ENCODE measurements around the gene DNAJC6.

The DNAJC6 gene

GRCh38 chr1:65334081-65334480 lies 24.7 kb downstream of the DNAJC6 start:
- Histone ChIP-seq H3K4me1 (ENCODE audit: control insufficient read depth, insufficient read depth, low read length) (peaks cover 13% of the 10 kb centered on the region), H3K36me3 (ENCODE audit: insufficient read depth, low read length) (no peaks in the 10 kb centered on the region), H3K4me2 (ENCODE audit: low read length) (no peak overlapping the region), H3K27me3 (ENCODE audit: control insufficient read depth, insufficient read depth, low read length) (no peaks in the 10 kb centered on the region), H3K4me3 (ENCODE audit: low read length) (no peak overlapping the region), H3K9me3 (replicated peaks; ENCODE audit: low read length) (no peaks in the 10 kb centered on the region), H3K9ac (ENCODE audit: low read depth, low read length) (no peak overlapping the region)

GRCh38 chr1:65339866-65340468 lies 30.6 kb downstream of the DNAJC6 start:
- Histone ChIP-seq H3K4me1 (ENCODE audit: control insufficient read depth, insufficient read depth, low read length) (peaks cover 11% of the 10 kb centered on the region), H3K4me3 (ENCODE audit: low read length) (no peak overlapping the region), H3K4me2 (ENCODE audit: low read length) (no peak overlapping the region), H3K9ac (ENCODE audit: low read depth, low read length) (no peak overlapping the region), H3K9me3 (replicated peaks; ENCODE audit: low read length) (no peaks in the 10 kb centered on the region), H3K36me3 (ENCODE audit: insufficient read depth, low read length) (no peaks in the 10 kb centered on the region), H3K27me3 (ENCODE audit: control insufficient read depth, insufficient read depth, low read length) (no peaks in the 10 kb centered on the region)

- no peaks in the 10 kb centered on the region for H3K36me3 ChIP-seq (ENCODE audit: insufficient read depth, low read length)
- no peaks in the 10 kb centered on the region for H3K27me3 ChIP-seq (ENCODE audit: control insufficient read depth, insufficient read depth, low read length)
- H3K4me3 ChIP-seq (ENCODE audit: low read length) = no peak overlapping the region
- H3K4me1 ChIP-seq (ENCODE audit: control insufficient read depth, insufficient read depth, low read length) = peaks cover 11% of the 10 kb centered on the region
- no peak overlapping the region for H3K9ac ChIP-seq (ENCODE audit: low read depth, low read length)
- no peak overlapping the region for H3K4me2 ChIP-seq (ENCODE audit: low read length)
- no peaks in the 10 kb centered on the region for H3K9me3 ChIP-seq (replicated peaks; ENCODE audit: low read length)
Observed at GRCh38 chr1:65341381-65341780, 32.0 kb downstream of the DNAJC6 start.

GRCh38 chr1:65343286-65343685 lies 33.9 kb downstream of the DNAJC6 start:
- Histone ChIP-seq H3K4me3 (ENCODE audit: low read length) (no peak overlapping the region), H3K27me3 (ENCODE audit: control insufficient read depth, insufficient read depth, low read length) (no peaks in the 10 kb centered on the region)

GRCh38 chr1:65344171-65344814 lies 35.0 kb downstream of the DNAJC6 start:
- Histone ChIP-seq H3K9me3 (replicated peaks; ENCODE audit: low read length) (no peaks in the 10 kb centered on the region), H3K4me1 (ENCODE audit: control insufficient read depth, insufficient read depth, low read length) (peaks cover 11% of the 10 kb centered on the region), H3K4me2 (ENCODE audit: low read length) (no peak overlapping the region), H3K9ac (ENCODE audit: low read depth, low read length) (no peak overlapping the region), H3K4me3 (ENCODE audit: low read length) (no peak overlapping the region), H3K27me3 (ENCODE audit: control insufficient read depth, insufficient read depth, low read length) (no peaks in the 10 kb centered on the region), H3K36me3 (ENCODE audit: insufficient read depth, low read length) (no peaks in the 10 kb centered on the region)

More at GRCh38 chr1:65343286-65343685, 33.9 kb downstream of the DNAJC6 start:
- peaks cover 11% of the 10 kb centered on the region for H3K4me1 ChIP-seq (ENCODE audit: control insufficient read depth, insufficient read depth, low read length)
- no peaks in the 10 kb centered on the region for H3K9me3 ChIP-seq (replicated peaks; ENCODE audit: low read length)
- no peaks in the 10 kb centered on the region for H3K36me3 ChIP-seq (ENCODE audit: insufficient read depth, low read length)
- H3K4me2 ChIP-seq (ENCODE audit: low read length) = no peak overlapping the region
- no peak overlapping the region for H3K9ac ChIP-seq (ENCODE audit: low read depth, low read length)

- Histone ChIP-seq H3K4me2 (ENCODE audit: low read length) (no peak overlapping the region), H3K9ac (ENCODE audit: low read depth, low read length) (no peak overlapping the region), H3K27me3 (ENCODE audit: control insufficient read depth, insufficient read depth, low read length) (no peaks in the 10 kb centered on the region), H3K9me3 (replicated peaks; ENCODE audit: low read length) (no peaks in the 10 kb centered on the region), H3K36me3 (ENCODE audit: insufficient read depth, low read length) (no peaks in the 10 kb centered on the region), H3K4me1 (ENCODE audit: control insufficient read depth, insufficient read depth, low read length) (peaks cover 3% of the 10 kb centered on the region), H3K4me3 (ENCODE audit: low read length) (no peak overlapping the region)
Observed at GRCh38 chr1:65346190-65346589, 36.8 kb downstream of the DNAJC6 start.

GRCh38 chr1:65355031-65355712 lies 45.8 kb downstream of the DNAJC6 start:
- H3K4me1 ChIP-seq (ENCODE audit: control insufficient read depth, insufficient read depth, low read length) = no peaks in the 10 kb centered on the region
- H3K9me3 ChIP-seq (replicated peaks; ENCODE audit: low read length) = no peaks in the 10 kb centered on the region
- H3K27me3 ChIP-seq (ENCODE audit: control insufficient read depth, insufficient read depth, low read length) = no peaks in the 10 kb centered on the region
- no peak overlapping the region for H3K4me2 ChIP-seq (ENCODE audit: low read length)
- H3K4me3 ChIP-seq (ENCODE audit: low read length) = no peak overlapping the region
- H3K9ac ChIP-seq (ENCODE audit: low read depth, low read length) = no peak overlapping the region
- no peaks in the 10 kb centered on the region for H3K36me3 ChIP-seq (ENCODE audit: insufficient read depth, low read length)

GRCh38 chr1:65357291-65357960 lies 48.1 kb downstream of the DNAJC6 start:
- no peak overlapping the region for H3K4me2 ChIP-seq (ENCODE audit: low read length)
- no peak overlapping the region for H3K9ac ChIP-seq (ENCODE audit: low read depth, low read length)

GRCh38 chr1:65359888-65360287 lies 50.5 kb downstream of the DNAJC6 start:
- Histone ChIP-seq H3K4me1 (ENCODE audit: control insufficient read depth, insufficient read depth, low read length) (no peaks in the 10 kb centered on the region), H3K4me3 (ENCODE audit: low read length) (no peak overlapping the region), H3K4me2 (ENCODE audit: low read length) (no peak overlapping the region), H3K9ac (ENCODE audit: low read depth, low read length) (no peak overlapping the region), H3K36me3 (ENCODE audit: insufficient read depth, low read length) (no peaks in the 10 kb centered on the region), H3K27me3 (ENCODE audit: control insufficient read depth, insufficient read depth, low read length) (no peaks in the 10 kb centered on the region), H3K9me3 (replicated peaks; ENCODE audit: low read length) (no peaks in the 10 kb centered on the region)

More at GRCh38 chr1:65357291-65357960, 48.1 kb downstream of the DNAJC6 start:
- Histone ChIP-seq H3K9me3 (replicated peaks; ENCODE audit: low read length) (no peaks in the 10 kb centered on the region), H3K27me3 (ENCODE audit: control insufficient read depth, insufficient read depth, low read length) (no peaks in the 10 kb centered on the region), H3K4me3 (ENCODE audit: low read length) (no peak overlapping the region), H3K4me1 (ENCODE audit: control insufficient read depth, insufficient read depth, low read length) (no peaks in the 10 kb centered on the region), H3K36me3 (ENCODE audit: insufficient read depth, low read length) (no peaks in the 10 kb centered on the region)

GRCh38 chr1:65360648-65361047 lies 51.3 kb downstream of the DNAJC6 start:
- H3K36me3 ChIP-seq (ENCODE audit: insufficient read depth, low read length) = no peaks in the 10 kb centered on the region
- H3K9ac ChIP-seq (ENCODE audit: low read depth, low read length) = no peak overlapping the region
- H3K4me1 ChIP-seq (ENCODE audit: control insufficient read depth, insufficient read depth, low read length) = no peaks in the 10 kb centered on the region
- no peak overlapping the region for H3K4me2 ChIP-seq (ENCODE audit: low read length)
- H3K27me3 ChIP-seq (ENCODE audit: control insufficient read depth, insufficient read depth, low read length) = no peaks in the 10 kb centered on the region
- H3K9me3 ChIP-seq (replicated peaks; ENCODE audit: low read length) = no peaks in the 10 kb centered on the region
- no peak overlapping the region for H3K4me3 ChIP-seq (ENCODE audit: low read length)

- H3K36me3 ChIP-seq (ENCODE audit: insufficient read depth, low read length) = peaks cover 4% of the 10 kb centered on the region
- no peak overlapping the region for H3K9ac ChIP-seq (ENCODE audit: low read depth, low read length)
- H3K9me3 ChIP-seq (replicated peaks; ENCODE audit: low read length) = no peaks in the 10 kb centered on the region
- H3K27me3 ChIP-seq (ENCODE audit: control insufficient read depth, insufficient read depth, low read length) = no peaks in the 10 kb centered on the region
- no peaks in the 10 kb centered on the region for H3K4me1 ChIP-seq (ENCODE audit: control insufficient read depth, insufficient read depth, low read length)
- H3K4me3 ChIP-seq (ENCODE audit: low read length) = no peak overlapping the region
- H3K4me2 ChIP-seq (ENCODE audit: low read length) = no peak overlapping the region
Observed at GRCh38 chr1:65362545-65362944, 53.2 kb downstream of the DNAJC6 start.

Data from skeletal muscle satellite cell (primary cell).